Measurements from ENCODE around the gene DENND5B.
"Not testable (repeated sequence)": the region's sequence is repeated elsewhere in the genome, so short reads cannot be mapped to it uniquely, and the experiment has no call there.

DENND5B gene

DNA sequence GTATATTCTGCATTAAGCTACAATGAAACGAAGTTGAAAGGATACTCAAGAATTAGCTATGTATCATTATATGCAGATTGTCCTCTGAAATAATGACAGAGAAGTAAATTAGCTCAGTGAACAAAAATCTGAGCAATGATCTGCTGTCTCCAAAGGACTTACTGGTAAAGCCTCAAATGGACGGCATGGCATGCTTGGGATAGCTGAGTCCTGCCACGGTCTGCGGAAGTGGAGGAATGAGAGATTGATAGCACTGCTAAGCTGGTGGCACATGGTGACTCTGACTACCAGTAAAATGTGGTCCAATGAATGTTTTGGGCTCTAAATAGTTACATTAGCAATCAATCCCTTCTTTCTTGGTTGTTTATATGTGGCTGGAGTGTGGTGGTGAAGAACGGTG, 3.7 kb upstream of the DENND5B start:
- no peak overlapping the region for H3K4me3 ChIP-seq (ENCODE audit: low read depth, low read length)

GRCh38 chr12:31591380-31591901, 505 bp upstream of the DENND5B start:
- peak overlapping the region; percentile 63 for H3K4me3 ChIP-seq (ENCODE audit: low read depth, low read length)

GRCh38 chr12:31589904-31590641, 863 bp downstream of the DENND5B start:
- peak overlapping the region; percentile 82 for H3K4me3 ChIP-seq (ENCODE audit: low read depth, low read length)

DNA sequence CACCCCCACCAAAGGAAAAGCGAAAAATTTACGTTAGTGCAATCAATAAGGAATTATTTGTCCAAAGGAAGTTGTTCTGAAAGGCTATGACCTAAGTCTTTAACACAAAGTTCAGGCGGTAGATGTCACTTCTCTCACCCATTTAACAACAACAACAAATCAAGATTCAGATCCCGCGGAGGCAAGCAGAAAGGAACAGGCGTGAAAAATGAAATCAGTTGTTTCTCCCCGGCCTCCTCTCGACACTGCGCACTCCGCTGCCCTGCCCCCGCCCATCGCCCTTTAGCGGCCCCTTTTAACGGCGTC, 1.4 kb downstream of the DENND5B start:
- peak overlapping the region; percentile 82 for H3K4me3 ChIP-seq (ENCODE audit: low read depth, low read length)

DNA sequence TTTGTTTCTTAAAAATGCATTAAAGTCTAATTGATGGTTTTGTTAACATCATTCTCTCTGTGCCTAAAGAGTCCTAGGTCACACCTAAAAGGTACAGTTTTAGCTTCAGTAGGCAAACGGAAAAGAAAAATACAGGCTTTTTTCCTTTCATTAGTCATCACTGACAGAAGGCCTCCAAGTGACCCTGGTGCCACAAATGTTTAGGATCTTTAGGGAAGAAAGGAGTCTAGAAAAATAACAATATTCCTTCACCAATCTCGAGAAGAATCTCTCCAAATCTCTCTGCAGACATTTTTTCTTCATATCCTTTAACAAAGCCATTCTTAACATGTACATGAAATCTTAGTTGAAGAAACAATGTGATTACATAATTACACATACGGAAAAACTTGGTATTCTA, 2.0 kb downstream of the DENND5B start:
- peak overlapping the region; percentile 82 for H3K4me3 ChIP-seq (ENCODE audit: low read depth, low read length)

GRCh38 chr12:31586728-31587127, 4.2 kb downstream of the DENND5B start:
- no peak overlapping the region for H3K4me3 ChIP-seq (ENCODE audit: low read depth, low read length)

DNA sequence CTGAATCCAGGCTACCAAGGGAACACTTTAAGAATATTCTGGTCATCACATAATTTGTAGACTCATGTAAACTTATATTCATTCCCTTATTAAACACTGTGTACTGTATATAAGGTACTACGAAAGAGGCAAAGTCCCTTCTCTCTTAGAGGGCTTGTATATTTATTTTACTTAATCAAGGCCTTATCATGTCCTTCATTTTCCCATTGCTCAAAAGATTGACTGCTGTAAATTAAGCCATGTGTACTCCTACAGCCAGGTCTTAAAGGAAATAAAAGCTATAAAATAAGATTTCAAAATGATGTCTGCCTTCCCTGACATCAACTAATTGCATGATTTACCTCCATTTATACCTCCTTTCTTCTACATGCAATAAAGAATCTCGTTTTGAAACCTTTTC, 5.0 kb downstream of the DENND5B start:
- H3K4me3 ChIP-seq (ENCODE audit: low read depth, low read length), result no peak overlapping the region

- H3K4me3 ChIP-seq (ENCODE audit: low read depth, low read length), result no peak overlapping the region
These were observed 5.7 kb downstream of the DENND5B start for GRCh38 chr12:31585271-31585670.

- H3K4me3 ChIP-seq (ENCODE audit: low read depth, low read length), result no peak overlapping the region
These were observed 6.2 kb downstream of the DENND5B start for GRCh38 chr12:31584782-31585181.

DNA sequence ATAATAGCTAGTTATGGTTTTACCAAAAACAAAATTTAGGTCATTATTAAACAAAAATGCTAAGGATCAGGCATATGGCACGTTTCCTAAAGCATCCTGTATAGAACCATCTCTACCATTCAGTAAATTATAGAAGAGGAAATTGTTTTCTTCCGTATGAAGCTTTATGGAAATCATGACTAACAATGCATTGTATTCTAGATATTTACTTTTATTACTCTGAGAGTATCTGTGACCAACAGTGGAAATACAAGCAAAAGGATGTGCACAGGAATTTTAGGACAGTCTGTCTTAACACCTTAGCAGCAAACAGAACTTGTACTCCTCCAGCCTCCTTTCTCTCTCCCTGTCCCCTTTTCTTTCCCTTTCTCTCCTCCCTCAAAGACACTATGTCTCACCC, 7.1 kb downstream of the DENND5B start:
- H3K4me3 ChIP-seq (ENCODE audit: low read depth, low read length), result no peak overlapping the region

DNA sequence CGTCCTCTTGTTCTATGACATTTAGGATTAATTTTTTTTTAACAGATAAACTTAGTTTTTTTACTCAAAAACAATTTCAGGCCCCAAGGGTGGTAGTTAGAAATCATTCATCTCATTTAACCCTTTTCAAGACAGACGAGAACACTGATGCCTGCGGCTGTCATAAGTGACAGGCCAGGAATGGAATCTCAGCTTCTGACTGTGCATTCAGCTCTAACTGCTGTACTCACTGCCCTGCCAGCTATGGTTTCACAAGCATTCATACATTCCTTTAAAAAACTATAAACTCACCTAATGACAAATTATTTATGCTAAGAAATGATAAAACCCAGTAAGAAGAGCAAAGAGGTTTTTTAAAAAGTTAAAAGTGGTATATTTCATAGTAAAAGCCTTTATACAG, 8.8 kb downstream of the DENND5B start:
- no peak overlapping the region for H3K4me3 ChIP-seq (ENCODE audit: low read depth, low read length)

- no peak overlapping the region for H3K4me3 ChIP-seq (ENCODE audit: low read depth, low read length)
These were observed 12.3 kb downstream of the DENND5B start for GRCh38 chr12:31578632-31579031.

DNA sequence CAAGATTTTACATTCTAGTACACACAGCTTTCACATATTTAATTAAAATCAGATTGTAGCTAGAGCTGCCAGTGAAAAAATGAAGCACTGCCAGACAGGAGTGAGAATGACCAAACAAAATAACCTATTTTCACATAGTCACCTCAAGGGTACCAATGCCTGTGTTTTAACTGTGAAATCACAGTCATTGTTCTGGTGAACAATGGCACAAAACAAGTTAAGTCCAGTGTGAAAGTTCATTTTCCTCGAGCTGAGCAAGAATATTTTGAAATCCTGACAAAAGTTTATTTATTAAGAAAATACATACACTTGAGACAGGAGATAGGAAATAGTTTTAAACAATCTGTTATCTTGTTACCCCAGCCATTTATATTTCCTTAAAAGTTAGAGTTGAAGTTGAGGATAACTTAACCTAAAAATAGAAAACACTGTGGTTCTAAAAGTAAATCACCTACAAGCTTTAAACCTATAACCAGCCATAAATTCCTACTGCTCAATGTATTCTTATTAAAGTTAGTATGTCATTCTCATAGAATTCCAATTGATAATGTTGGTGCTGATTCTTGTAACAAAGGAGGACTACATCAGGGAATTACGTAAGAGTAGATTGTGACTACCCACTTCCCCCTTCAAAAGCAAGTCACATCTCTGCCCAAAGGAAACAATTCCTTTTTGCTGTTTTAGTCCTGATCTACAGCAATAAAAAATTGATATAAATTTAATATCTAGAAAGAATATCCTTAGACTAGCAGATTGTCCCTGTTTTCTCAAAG, 15.9 kb downstream of the DENND5B start:
- H3K4me3 ChIP-seq (ENCODE audit: low read depth, low read length), result no peak overlapping the region

DNA sequence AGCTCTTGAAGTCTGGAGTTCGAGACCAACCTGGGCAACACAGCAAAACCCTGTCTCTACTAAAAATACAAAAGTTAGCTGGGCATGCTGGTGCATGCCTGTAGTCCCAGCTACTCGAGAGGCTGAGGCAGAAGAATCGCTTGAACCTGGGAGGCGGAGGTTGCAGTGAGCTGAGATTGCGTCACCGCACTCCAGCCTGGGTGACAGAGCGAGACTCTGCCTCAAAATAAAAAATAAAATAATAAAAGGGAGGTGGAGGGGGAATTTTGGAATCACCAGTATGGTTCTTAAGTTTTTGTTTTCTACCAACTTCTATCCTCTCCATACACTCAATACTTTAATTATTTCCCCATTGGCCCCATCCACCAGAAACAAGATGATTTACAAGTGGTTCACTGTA, 16.6 kb downstream of the DENND5B start:
- not testable (repeated sequence) for H3K4me3 ChIP-seq (ENCODE audit: low read depth, low read length)

DNA sequence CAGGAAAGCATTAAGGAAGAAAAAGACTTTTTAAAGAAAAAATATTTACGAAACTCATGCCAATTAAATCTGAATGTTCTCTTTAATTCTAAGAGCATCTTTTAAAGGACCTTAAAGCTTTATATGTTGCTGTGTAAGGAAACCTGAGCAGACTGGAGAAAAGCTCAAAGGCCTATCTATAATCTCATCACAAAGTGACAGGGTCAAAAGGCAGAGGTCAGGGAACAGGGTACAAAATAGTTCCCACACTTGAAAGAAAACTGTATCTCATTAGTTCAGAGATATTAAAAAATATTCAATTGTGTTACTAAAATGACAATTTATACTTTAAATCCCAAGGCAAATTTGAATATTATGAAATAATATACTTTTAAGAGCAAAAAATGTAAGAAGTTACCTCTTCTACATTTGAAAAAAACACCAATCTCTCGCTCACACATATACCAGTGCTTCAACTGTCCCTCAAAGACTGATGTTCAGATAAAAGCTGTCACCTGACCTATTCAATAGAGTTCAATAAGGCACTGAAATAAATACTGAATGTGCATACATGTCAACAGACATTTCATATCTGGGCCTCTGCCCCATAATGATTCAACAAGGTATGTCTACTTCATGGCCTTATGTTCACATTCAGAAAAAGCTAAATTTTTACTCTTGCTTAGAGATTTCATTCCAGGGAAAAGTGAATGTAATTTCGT, 17.9 kb downstream of the DENND5B start:
- H3K4me3 ChIP-seq (ENCODE audit: low read depth, low read length), result no peak overlapping the region

- no peak overlapping the region for H3K4me3 ChIP-seq (ENCODE audit: low read depth, low read length)
These were observed 20.1 kb downstream of the DENND5B start for GRCh38 chr12:31570880-31571279.

GRCh38 chr12:31569517-31569916, 21.4 kb downstream of the DENND5B start:
- not testable (repeated sequence) for H3K4me3 ChIP-seq (ENCODE audit: low read depth, low read length)

DNA sequence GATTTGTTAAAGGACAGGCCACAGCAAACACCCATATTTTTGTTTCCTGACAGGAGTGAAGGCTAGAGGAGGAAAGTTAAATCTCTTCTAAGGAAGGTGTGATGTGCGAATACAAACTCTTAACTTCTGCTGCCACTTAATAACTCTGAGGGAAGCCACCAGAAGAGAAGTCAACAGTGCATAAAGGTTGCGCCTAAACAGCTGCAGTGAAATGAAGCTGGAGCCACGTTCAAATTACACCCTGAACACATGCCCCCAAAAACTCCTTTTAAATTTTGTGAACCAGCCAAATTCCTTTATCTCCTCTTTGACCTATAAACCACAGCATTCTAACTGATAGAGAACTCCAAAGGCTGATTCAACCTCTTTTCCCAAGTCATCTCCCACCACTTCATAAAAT, 22.4 kb downstream of the DENND5B start:
- no peak overlapping the region for H3K4me3 ChIP-seq (ENCODE audit: low read depth, low read length)

DNA sequence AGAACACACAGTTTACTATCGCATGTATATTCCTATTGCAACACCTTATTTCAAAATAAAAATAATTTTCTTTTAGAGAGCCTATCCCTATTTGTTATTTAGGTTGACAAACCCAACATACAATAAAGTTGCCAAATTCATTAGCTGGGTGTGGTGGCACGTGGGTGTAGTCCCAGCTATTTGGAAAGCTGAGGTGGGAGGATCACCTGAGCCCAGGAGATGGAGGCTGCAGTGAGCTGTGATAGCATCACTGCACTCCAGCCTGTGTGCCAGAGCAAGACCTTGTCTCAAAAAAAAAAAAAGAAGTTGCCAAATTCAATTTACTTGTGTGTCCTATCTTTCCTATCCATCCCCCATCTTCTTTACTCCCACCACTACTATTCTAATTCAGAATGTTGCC, 23.9 kb downstream of the DENND5B start:
- no peak overlapping the region for H3K4me3 ChIP-seq (ENCODE audit: low read depth, low read length)

GRCh38 chr12:31566547-31566946, 24.4 kb downstream of the DENND5B start:
- no peak overlapping the region for H3K4me3 ChIP-seq (ENCODE audit: low read depth, low read length)

DNA sequence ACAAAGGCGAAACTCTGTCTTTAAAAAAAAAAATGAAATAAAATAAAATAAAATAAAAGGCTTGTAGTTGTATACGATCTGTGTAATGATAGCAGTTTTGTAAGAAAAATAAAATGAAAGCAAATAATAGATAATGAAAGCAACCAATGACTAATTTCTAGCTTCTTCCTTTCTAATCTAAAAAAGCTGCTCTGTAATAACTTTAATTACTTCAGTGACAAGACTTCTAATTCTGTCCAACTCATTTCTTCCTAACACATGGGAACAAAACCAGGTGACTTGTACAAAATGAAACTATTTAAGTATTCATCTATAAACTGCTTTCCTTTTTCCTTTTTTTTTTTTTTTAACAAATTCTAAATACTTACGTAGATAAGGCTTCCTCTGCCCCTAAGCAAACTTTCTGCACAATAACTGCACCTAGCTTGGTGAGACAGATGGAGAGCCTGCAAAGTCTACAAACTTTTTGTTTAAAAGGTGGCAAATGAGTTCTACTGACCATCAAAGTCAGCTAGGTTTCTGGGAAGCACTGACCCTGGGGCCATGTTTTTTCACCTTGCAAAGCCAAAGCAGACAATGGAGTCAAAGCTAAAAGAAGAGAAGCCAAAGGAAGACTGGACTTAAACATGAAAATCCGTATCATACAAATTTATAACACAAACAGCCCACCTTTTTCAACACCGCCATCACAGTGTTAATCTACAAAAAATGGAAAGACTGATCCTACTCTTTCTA, 28.2 kb downstream of the DENND5B start:
- no peak overlapping the region for H3K4me3 ChIP-seq (ENCODE audit: low read depth, low read length)
